AG10803 (cell line): ENCODE results near the gene SSTR5.

Source experiments
- DNase-seq: peaks from one replicate; pipeline ENCODE4 v3.0.0; 2010; ENCODE audit warnings: low read depth
- H3K4me3 ChIP-seq: 2 replicates; pipeline ENCODE4 v1.5.1; 2011; ENCODE audit warnings: mild to moderate bottlenecking, low read length, control low read depth
- TF ChIP-seq, protein P1 (sequence below): conservative IDR thresholded peaks from 2 replicates; pipeline ENCODE4 v1.5.1; 2011; ENCODE audit warnings: mild to moderate bottlenecking, low read length, control low read depth, inconsistent platforms

Gene SSTR5

GRCh38 chr16:1028524-1029258 is 43.9 kb upstream of the SSTR5 start:
- no peak overlapping the region for H3K4me3 ChIP-seq
- DNase-seq = no peak
- TF ChIP-seq, protein P1, sequence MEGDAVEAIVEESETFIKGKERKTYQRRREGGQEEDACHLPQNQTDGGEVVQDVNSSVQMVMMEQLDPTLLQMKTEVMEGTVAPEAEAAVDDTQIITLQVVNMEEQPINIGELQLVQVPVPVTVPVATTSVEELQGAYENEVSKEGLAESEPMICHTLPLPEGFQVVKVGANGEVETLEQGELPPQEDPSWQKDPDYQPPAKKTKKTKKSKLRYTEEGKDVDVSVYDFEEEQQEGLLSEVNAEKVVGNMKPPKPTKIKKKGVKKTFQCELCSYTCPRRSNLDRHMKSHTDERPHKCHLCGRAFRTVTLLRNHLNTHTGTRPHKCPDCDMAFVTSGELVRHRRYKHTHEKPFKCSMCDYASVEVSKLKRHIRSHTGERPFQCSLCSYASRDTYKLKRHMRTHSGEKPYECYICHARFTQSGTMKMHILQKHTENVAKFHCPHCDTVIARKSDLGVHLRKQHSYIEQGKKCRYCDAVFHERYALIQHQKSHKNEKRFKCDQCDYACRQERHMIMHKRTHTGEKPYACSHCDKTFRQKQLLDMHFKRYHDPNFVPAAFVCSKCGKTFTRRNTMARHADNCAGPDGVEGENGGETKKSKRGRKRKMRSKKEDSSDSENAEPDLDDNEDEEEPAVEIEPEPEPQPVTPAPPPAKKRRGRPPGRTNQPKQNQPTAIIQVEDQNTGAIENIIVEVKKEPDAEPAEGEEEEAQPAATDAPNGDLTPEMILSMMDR = no peak

DNA sequence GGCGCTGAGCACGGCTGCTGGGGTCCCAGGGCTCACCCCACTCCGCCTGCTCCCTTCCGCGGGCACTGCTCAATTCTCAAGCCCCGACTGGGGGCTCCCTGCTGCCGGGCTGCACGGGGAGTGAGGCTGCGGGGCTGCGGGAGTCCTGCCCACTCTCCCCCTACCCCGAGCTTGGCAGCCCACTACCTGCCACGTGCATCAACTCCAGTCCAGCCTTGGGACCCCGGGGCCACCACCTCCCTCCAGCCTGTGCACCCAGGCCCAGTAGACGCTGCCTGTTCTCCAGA is 43.3 kb upstream of the SSTR5 start:
- DNase-seq = no peak
- no peak overlapping the region for H3K4me3 ChIP-seq
- TF ChIP-seq, protein P1 = no peak

DNA sequence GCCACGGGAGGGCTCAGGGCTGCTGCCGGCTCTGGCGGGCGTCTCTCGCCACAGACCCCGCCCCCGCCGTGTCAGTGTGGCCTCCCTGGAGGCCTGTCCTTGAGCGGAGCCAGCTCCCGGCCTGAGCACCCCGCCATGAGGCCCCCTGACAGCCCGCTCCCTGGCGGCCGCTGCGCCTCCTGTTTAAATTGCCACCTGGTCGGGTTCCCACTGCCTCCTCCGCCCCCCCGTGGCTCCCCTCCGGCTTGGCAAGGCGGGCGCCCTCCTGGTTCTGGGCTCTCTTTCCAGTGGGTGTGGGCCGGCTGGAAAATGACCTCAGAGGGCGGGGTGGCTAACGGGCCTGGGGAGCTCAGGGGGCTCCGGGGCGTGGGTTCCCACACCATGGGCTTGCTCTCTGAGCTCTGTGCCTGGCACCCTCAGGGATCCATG is 42.1 kb upstream of the SSTR5 start:
- no peak overlapping the region for H3K4me3 ChIP-seq
- TF ChIP-seq, protein P1 = no peak
- DNase-seq = no peak

GRCh38 chr16:1031666-1032065 is 40.9 kb upstream of the SSTR5 start:
- no peak for DNase-seq
- TF ChIP-seq, protein P1 = no peak
- no peak overlapping the region for H3K4me3 ChIP-seq

DNA sequence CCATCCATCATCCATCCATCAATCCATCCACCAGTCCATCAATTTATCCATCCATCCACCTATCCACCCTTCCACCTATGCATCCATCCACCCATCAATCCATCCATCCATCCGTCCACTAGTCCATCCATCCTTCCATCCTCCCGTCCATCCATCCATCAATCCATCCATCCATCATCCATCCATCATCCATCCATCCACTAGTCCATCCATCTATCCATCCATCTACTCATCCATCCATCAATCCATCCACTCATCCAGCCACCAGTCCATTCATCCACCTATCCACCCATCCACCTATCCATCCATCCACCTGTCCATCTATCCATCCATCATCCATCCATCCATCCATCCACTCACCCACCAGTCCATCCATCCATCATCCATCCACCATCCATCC is 39.9 kb upstream of the SSTR5 start:
- DNase-seq = no peak
- TF ChIP-seq, protein P1 = no peak
- H3K4me3 ChIP-seq = no peak overlapping the region

DNA sequence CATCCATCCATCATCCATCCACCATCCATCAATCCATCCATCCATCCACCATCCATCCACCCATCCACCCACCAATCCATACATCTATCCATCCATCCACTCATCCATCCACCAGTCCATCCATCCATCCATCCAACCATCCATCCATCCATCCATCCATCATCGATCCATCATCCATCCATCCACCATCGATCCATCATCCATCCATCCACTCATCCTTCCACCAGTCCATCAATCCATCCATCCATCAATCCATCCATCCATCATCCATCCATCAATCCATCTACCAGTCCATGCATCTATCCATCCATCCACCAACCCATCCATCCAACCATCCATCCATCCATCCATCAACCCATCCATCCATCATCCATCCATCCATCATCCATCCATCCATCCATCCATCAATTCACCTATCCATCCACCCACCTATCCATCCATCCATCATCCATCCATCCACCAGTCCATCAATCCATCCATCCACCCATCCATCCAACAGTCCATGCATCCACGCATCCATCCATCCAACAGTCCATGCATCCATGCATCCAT is 39.3 kb upstream of the SSTR5 start:
- DNase-seq = no peak
- no peak overlapping the region for H3K4me3 ChIP-seq
- TF ChIP-seq, protein P1 = no peak
